Measurements from ENCODE around the gene OR6B2. TPM values are rescaled to one million over a fixed set of nuclear protein-coding genes. Genes with fewer than 3 reads are reported as not detected.

The OR6B2 gene
- total RNA-seq, 1 donor: not detected

GRCh38 chr2:239983004-239983778 is 47.0 kb downstream of the OR6B2 start:
- H3K4me1 ChIP-seq (ENCODE audit: insufficient read depth, low read length): no peaks in the 10 kb centered on the region
- H3K36me3 ChIP-seq (ENCODE audit: insufficient read depth, low read length): peaks cover 32% of the 10 kb centered on the region
- no peaks in the 10 kb centered on the region for H3K27me3 ChIP-seq (ENCODE audit: insufficient read depth, low read length)
- no peaks in the 10 kb centered on the region for H3K9me3 ChIP-seq (ENCODE audit: low read depth, low read length)
- no peak overlapping the region for H2AFZ ChIP-seq (ENCODE audit: low read length)
- no peak overlapping the region for H3K27ac ChIP-seq (ENCODE audit: low read depth, low read length)
- no peak overlapping the region for H3K4me3 ChIP-seq (ENCODE audit: insufficient read depth, low read length)
- no peak overlapping the region for H3K4me2 ChIP-seq (ENCODE audit: insufficient read depth, low read length)
- TF ChIP-seq, protein P1, sequence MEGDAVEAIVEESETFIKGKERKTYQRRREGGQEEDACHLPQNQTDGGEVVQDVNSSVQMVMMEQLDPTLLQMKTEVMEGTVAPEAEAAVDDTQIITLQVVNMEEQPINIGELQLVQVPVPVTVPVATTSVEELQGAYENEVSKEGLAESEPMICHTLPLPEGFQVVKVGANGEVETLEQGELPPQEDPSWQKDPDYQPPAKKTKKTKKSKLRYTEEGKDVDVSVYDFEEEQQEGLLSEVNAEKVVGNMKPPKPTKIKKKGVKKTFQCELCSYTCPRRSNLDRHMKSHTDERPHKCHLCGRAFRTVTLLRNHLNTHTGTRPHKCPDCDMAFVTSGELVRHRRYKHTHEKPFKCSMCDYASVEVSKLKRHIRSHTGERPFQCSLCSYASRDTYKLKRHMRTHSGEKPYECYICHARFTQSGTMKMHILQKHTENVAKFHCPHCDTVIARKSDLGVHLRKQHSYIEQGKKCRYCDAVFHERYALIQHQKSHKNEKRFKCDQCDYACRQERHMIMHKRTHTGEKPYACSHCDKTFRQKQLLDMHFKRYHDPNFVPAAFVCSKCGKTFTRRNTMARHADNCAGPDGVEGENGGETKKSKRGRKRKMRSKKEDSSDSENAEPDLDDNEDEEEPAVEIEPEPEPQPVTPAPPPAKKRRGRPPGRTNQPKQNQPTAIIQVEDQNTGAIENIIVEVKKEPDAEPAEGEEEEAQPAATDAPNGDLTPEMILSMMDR (IDR thresholded peaks at IDR 0.05; ENCODE audit: extremely low read depth, low read depth, low read length): no peak
- peaks cover 4% of the 10 kb centered on the region for H3K79me2 ChIP-seq (ENCODE audit: insufficient read depth, low read length)
- H4K20me1 ChIP-seq (ENCODE audit: insufficient read depth, low read length): peaks cover 8% of the 10 kb centered on the region
- no peak for DNase-seq (ENCODE audit: insufficient read length, low spot score, missing footprints)

Other genes starting within 250 kb of the OR6B2 start
- gene NDUFA10, start 5.1 kb downstream of the OR6B2 start, total RNA-seq: 83.2 and 83.4 TPM in 2 replicates
- not detected in 2 replicates for gene OR6B3, start 23.1 kb upstream of the OR6B2 start, total RNA-seq
- gene COPS9, start 105.9 kb upstream of the OR6B2 start, total RNA-seq: 70.2 and 84.9 TPM in 2 replicates
- not detected in 2 replicates for gene OTOS, start 110.2 kb upstream of the OR6B2 start, total RNA-seq